K562 (cell line): ENCODE measurements around the gene ZFHX2. TPM values are rescaled to one million over a fixed set of nuclear protein-coding genes. Genes with fewer than 3 reads are reported as not detected.

Experiments
- ADNP ChIP-seq: fragments of 200-800 bp; sonication (Bioruptor generic); IDR thresholded peaks from 2 replicates; pipeline ENCODE4 v1.6.1; 2016; ENCODE audit warnings: missing genetic modification characterization, missing compliant biosample characterization
- ARHGAP35 ChIP-seq: fragments of 450-650 bp; IDR thresholded peaks from 2 replicates; pipeline ENCODE4 v1.6.1; 2018; ENCODE audit not compliant: partially characterized antibody
- BRF1 ChIP-seq: IDR thresholded peaks from 3 replicates; pipeline ENCODE4 v1.6.1; 2011; ENCODE audit warnings: borderline replicate concordance, mild to moderate bottlenecking; ENCODE audit not compliant: insufficient read length; ENCODE audit errors: extremely low read depth
- CC2D1A ChIP-seq: fragments of 450-650 bp; IDR thresholded peaks from 2 replicates; pipeline ENCODE4 v1.6.1; 2017; ENCODE audit warnings: mild to moderate bottlenecking
- CHD2 ChIP-seq: IDR thresholded peaks from 2 replicates; pipeline ENCODE4 v1.6.1; 2011; ENCODE audit warnings: low read depth, low read length
- CTBP1 ChIP-seq: fragments of 450-650 bp; IDR thresholded peaks from 2 replicates; pipeline ENCODE4 v1.6.1; 2016; ENCODE audit warnings: borderline replicate concordance
- FOSL1 ChIP-seq: fragments of 200-800 bp; sonication (Bioruptor generic); conservative IDR thresholded peaks from 2 replicates; pipeline ENCODE4 v1.6.1; 2016; ENCODE audit warnings: missing genetic modification characterization, missing compliant biosample characterization
- FOXA3 ChIP-seq, 2 experiments: fragments of 450-650 bp in 1 of 2; sonication (generic) in 1 of 2; formaldehyde crosslinking; IDR thresholded peaks in 1 of 2; conservative IDR thresholded peaks in 1 of 2; 2 replicates each; pipeline versions ENCODE4 v1.4.0 to v1.8.0; 2020 to 2022; ENCODE audit warnings: mild to moderate bottlenecking in 2 of 2, missing genetic modification reagents in 1 of 2
- GABPB1 ChIP-seq: sonication (generic); formaldehyde crosslinking; IDR thresholded peaks from 2 replicates; pipeline ENCODE4 v1.8.0; 2022; ENCODE audit warnings: mild to moderate bottlenecking, missing genetic modification reagents
- HDAC3 ChIP-seq: fragments of 450-650 bp; IDR thresholded peaks from 2 replicates; pipeline ENCODE4 v1.6.1; 2018; ENCODE audit warnings: borderline replicate concordance, mild to moderate bottlenecking, moderate library complexity; ENCODE audit not compliant: partially characterized antibody
- HDAC6 ChIP-seq: IDR thresholded peaks from 2 replicates; pipeline ENCODE4 v1.6.1; 2012; ENCODE audit warnings: low read depth, mild to moderate bottlenecking, control low read depth, inconsistent platforms, low read length, moderate library complexity
- HLTF ChIP-seq: fragments of 450-650 bp; IDR thresholded peaks from 2 replicates; pipeline ENCODE4 v1.6.1; 2016
- JUNB ChIP-seq: fragments of 450-650 bp; formaldehyde crosslinking; conservative IDR thresholded peaks from 2 replicates; pipeline ENCODE4 v1.4.0; 2020; ENCODE audit warnings: mild to moderate bottlenecking
- JUND ChIP-seq, 2 experiments: IDR thresholded peaks; 2 replicates in 1 of 2; 3 replicates in 1 of 2; pipeline ENCODE4 v1.6.1; 2011; ENCODE audit warnings: borderline replicate concordance in 2 of 2, low read depth in 2 of 2, low read length in 2 of 2, improper control_type of control experiment in 1 of 2, missing biosample characterization in 1 of 2, missing genetic modification characterization in 1 of 2, missing genetic modification reagents in 1 of 2
- KAT8 ChIP-seq: fragments of 450-650 bp; IDR thresholded peaks from 2 replicates; pipeline ENCODE4 v1.6.1; 2016; ENCODE audit warnings: low read depth, mild to moderate bottlenecking
- MTF1 ChIP-seq: fragments of 250-450 bp; sonication (Bioruptor Pico); IDR thresholded peaks from 2 replicates; pipeline ENCODE4 v1.9.0; 2021; ENCODE audit warnings: moderate library complexity, mild to moderate bottlenecking, inconsistent platforms, borderline replicate concordance
- NEUROD1 ChIP-seq: fragments of 150-350 bp; IDR thresholded peaks from 2 replicates; pipeline ENCODE4 v1.6.1; 2014; ENCODE audit warnings: borderline replicate concordance, low read length, low read depth; ENCODE audit not compliant: partially characterized antibody
- PHTF2 ChIP-seq: fragments of 250-450 bp; sonication (Bioruptor Pico); IDR thresholded peaks from 2 replicates; pipeline ENCODE4 v1.5.0; 2021; ENCODE audit warnings: mild to moderate bottlenecking
- TBL1XR1 ChIP-seq, 2 experiments: IDR thresholded peaks; 2 replicates each; pipeline ENCODE4 v1.6.1; 2012; ENCODE audit warnings: improper control_type of control experiment in 2 of 2, low read length in 2 of 2, mild to moderate bottlenecking in 1 of 2
- XRCC5 ChIP-seq: fragments of 200-400 bp; formaldehyde crosslinking; IDR thresholded peaks from 2 replicates; pipeline ENCODE4 v1.6.1; 2017; ENCODE audit warnings: low read depth, mild to moderate bottlenecking, low read length
- ZBED1 ChIP-seq: IDR thresholded peaks from 2 replicates; pipeline ENCODE4 v1.6.1; 2014
- ZFP1 ChIP-seq: fragments of 450-650 bp; formaldehyde crosslinking; IDR thresholded peaks from 2 replicates; pipeline ENCODE4 v1.4.0; 2020; ENCODE audit warnings: mild to moderate bottlenecking, mixed read lengths
- ZNF143 ChIP-seq: sonication (generic); formaldehyde crosslinking; IDR thresholded peaks from 2 replicates; pipeline ENCODE4 v1.9.0; 2022; ENCODE audit warnings: mild to moderate bottlenecking, missing genetic modification reagents
- ZNF165 ChIP-seq: fragments of 250-450 bp; sonication (Bioruptor Pico); IDR thresholded peaks from 2 replicates; pipeline ENCODE4 v1.4.0; 2020; ENCODE audit warnings: borderline replicate concordance
- ZNF436 ChIP-seq: fragments of 250-450, 450-650 bp; sonication (Bioruptor Pico); formaldehyde crosslinking; IDR thresholded peaks from 2 replicates; pipeline ENCODE4 v1.7.0; 2020; ENCODE audit warnings: mild to moderate bottlenecking
- ZNF696 ChIP-seq: fragments of 250-450 bp; sonication (Bioruptor Pico); conservative IDR thresholded peaks from 2 replicates; pipeline ENCODE4 v1.4.0; 2020; ENCODE audit warnings: mild to moderate bottlenecking, moderate library complexity
- polyA plus RNA-seq, 8 experiments: library from polyadenylated mRNA; depleted of rRNA in 4 of 8; stranded (reverse) in 5 of 8; unstranded in 3 of 8; fragments of >200 nt; fragmentation: Nextera tagmentation in 2 of 8; fragmentation: Illumina TruSeq in 1 of 8; extraction: Ambion mirVana in 2 of 8; extraction: Trizol in 1 of 8; gene quantifications; 2 replicates each; pipeline versions ENCODE4 v1.2.1 to v1.2.3, GENCODE V29; 2011 to 2014; ENCODE audit warnings: inconsistent platforms in 1 of 8, missing spikeins in 1 of 8
- total RNA-seq, 7 experiments: library from RNA; depleted of rRNA in 6 of 7; stranded (reverse); fragments of >200 nt in 6 of 7; fragmentation: Illumina TruSeq in 2 of 7; extraction: Trizol in 2 of 7; gene quantifications; 2 replicates each; pipeline versions ENCODE4 v1.2.1 to v1.2.3, GENCODE V29; 2011 to 2021; ENCODE audit warnings: low replicate concordance in 1 of 7
- TF ChIP-seq, protein P1 (sequence below): fragments of 250-450 bp; sonication (Bioruptor Pico); IDR thresholded peaks from 2 replicates; pipeline ENCODE4 v1.4.0; 2020; ENCODE audit warnings: mild to moderate bottlenecking
- TF ChIP-seq, protein P2 (sequence below): fragments of 450-650 bp; IDR thresholded peaks from 2 replicates; pipeline ENCODE4 v1.6.1; 2017; ENCODE audit warnings: antibody characterized with exemption

ZFHX2 gene
- total and polyA plus RNA-seq, 9 of the 15 experiments (the other 6 are each of a cell fraction or from before 2014, with no cell fraction given), result 0.06 to 0.11 (median 0.11) TPM; not detected in 4

DNA sequence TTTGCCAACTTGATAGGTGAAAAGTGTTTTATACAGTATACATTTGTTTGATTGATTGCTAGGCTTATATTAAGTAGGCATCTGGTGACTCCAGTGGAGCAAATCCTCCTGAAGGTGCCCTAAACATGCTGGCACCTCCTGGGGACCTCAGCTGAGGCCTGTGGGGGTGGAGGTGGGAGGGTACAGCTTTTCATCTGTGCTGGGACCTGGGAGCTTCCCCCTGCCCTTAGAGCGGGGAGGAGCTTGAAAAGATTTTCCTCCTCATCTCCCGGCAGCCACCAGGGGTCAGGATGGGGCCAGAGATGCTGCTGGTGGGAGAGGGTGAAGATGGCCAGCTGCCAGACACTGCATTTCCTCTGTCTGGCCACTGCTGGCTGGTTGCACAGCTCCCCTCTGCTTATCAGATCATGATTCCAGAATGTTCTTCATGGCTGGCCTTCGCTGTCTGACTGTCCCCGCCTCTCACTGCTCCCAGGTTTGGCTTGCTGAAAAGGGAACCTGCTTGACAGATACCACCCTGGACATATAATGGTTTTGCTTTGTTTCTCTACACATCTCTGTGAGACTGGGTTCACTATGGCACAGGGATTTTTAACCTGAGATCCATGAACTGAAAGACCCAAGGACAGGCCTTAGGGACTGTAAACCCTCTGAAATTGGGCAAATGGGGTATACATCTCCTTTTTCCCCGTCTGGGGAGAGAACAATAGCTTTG, 37.5 kb upstream of the ZFHX2 start (continued):
- no peak for TF ChIP-seq HDAC3
- no peak for TF ChIP-seq HDAC6
- no peak for TF ChIP-seq ZBED1
- TF ChIP-seq ZFP1 (CRISPR knock-in tag), result no peak
- TF ChIP-seq CHD2, result no peak
- TF ChIP-seq, protein P1, sequence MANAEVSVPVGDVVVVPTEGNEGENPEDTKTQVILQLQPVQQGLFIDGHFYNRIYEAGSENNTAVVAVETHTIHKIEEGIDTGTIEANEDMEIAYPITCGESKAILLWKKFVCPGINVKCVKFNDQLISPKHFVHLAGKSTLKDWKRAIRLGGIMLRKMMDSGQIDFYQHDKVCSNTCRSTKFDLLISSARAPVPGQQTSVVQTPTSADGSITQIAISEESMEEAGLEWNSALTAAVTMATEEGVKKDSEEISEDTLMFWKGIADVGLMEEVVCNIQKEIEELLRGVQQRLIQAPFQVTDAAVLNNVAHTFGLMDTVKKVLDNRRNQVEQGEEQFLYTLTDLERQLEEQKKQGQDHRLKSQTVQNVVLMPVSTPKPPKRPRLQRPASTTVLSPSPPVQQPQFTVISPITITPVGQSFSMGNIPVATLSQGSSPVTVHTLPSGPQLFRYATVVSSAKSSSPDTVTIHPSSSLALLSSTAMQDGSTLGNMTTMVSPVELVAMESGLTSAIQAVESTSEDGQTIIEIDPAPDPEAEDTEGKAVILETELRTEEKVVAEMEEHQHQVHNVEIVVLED (CRISPR knock-in tag), result no peak
- TF ChIP-seq ARHGAP35, result no peak
- no peak for TF ChIP-seq JUNB (CRISPR knock-in tag)
- TF ChIP-seq ZNF696 (CRISPR knock-in tag), result no peak
- TF ChIP-seq GABPB1 (CRISPR knock-in tag), result peak; percentile 31; the same call in 1 of the 2 replicates
- TF ChIP-seq JUND (IDR thresholded peaks at IDR 0.05; ENCODE audit: borderline replicate concordance, low read depth, low read length), result peak; percentile 46
- peak; percentile 46; the same call in 1 of the 3 replicates for TF ChIP-seq JUND (tag; IDR thresholded peaks at IDR 0.05; ENCODE audit: borderline replicate concordance, low read depth, low read length)
- TF ChIP-seq CC2D1A, result peak; percentile 53; the same call in 1 of the 2 replicates
- no peak for TF ChIP-seq PHTF2 (CRISPR knock-in tag)
- TF ChIP-seq HLTF, result no peak
- no peak for TF ChIP-seq MTF1 (CRISPR knock-in tag)
- TF ChIP-seq BRF1, result no peak
- TF ChIP-seq ADNP (tag), result no peak
- TF ChIP-seq ZNF165, result no peak
- no peak for TF ChIP-seq FOSL1 (tag)
- TF ChIP-seq, protein P2, sequence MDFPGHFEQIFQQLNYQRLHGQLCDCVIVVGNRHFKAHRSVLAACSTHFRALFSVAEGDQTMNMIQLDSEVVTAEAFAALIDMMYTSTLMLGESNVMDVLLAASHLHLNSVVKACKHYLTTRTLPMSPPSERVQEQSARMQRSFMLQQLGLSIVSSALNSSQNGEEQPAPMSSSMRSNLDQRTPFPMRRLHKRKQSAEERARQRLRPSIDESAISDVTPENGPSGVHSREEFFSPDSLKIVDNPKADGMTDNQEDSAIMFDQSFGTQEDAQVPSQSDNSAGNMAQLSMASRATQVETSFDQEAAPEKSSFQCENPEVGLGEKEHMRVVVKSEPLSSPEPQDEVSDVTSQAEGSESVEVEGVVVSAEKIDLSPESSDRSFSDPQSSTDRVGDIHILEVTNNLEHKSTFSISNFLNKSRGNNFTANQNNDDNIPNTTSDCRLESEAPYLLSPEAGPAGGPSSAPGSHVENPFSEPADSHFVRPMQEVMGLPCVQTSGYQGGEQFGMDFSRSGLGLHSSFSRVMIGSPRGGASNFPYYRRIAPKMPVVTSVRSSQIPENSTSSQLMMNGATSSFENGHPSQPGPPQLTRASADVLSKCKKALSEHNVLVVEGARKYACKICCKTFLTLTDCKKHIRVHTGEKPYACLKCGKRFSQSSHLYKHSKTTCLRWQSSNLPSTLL, result no peak
- no peak for TF ChIP-seq KAT8
- no peak for TF ChIP-seq ZNF143 (CRISPR knock-in tag)
- TF ChIP-seq FOXA3 (CRISPR knock-in tag; conservative IDR thresholded peaks at IDR 0.05 in 1 of 2, IDR thresholded peaks at IDR 0.05 in 1 of 2), result no peak
- peak in 1 of 2 experiments; percentile 56; a peak in 1 of 4 replicates for TF ChIP-seq TBL1XR1 (IDR thresholded peaks at IDR 0.05; ENCODE audit: low read length in 2 of 2)
- TF ChIP-seq XRCC5, result peak; percentile 83
- TF ChIP-seq ZNF436 (CRISPR knock-in tag), result no peak
- TF ChIP-seq CTBP1, result peak; percentile 81
- no peak for TF ChIP-seq NEUROD1
